C4-2B (cell line): ENCODE results near the gene UBA52.

Experiments used
- H3K27ac ChIP-seq: fragments of 450-650 bp; 2 replicates; pipeline ENCODE4 v1.5.1; 2017
- ZFX ChIP-seq: fragments of 450-650 bp; IDR thresholded peaks from 2 replicates; pipeline ENCODE4 v1.6.1; 2017
- TF ChIP-seq, protein P1 (sequence below): fragments of 450-650 bp; conservative IDR thresholded peaks from 2 replicates; pipeline ENCODE4 v1.5.1; 2017; ENCODE audit warnings: mild to moderate bottlenecking

The UBA52 gene

DNA sequence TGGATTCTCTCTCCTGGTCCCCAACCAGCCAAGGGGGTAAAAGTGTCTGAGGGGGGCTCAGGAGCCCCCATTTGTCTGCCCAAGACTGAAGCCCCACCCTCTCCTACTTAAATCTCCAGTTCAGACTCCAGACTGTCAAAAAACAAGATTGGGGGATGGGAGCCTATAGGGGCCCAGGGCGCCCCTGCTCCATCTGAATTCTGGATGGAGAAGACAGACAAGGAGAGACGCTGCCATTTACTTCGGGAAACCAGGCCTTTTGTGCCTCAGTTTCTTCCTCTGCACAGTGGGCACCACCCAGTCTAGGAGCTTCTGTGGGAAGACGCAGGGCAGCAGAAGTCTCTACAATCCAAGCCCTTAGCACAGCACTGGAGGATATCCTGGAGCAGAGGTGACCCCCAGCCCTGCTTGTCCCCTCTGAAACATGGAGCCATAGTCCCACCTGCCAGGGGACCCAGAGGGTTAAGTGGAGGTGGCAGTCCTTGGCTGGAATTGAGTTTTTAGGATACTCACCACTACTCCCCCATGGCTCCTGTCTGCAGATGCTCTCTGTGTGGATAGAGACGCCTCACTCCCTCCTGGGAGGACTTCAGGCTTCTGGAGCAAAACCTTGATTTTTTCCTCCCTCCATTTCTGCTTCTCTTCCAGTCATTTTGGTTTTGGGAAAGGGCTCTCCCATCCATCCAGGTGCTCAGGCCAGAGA lies 36.6 kb downstream of the UBA52 start:
- TF ChIP-seq ZFX: no peak
- TF ChIP-seq, protein P1, sequence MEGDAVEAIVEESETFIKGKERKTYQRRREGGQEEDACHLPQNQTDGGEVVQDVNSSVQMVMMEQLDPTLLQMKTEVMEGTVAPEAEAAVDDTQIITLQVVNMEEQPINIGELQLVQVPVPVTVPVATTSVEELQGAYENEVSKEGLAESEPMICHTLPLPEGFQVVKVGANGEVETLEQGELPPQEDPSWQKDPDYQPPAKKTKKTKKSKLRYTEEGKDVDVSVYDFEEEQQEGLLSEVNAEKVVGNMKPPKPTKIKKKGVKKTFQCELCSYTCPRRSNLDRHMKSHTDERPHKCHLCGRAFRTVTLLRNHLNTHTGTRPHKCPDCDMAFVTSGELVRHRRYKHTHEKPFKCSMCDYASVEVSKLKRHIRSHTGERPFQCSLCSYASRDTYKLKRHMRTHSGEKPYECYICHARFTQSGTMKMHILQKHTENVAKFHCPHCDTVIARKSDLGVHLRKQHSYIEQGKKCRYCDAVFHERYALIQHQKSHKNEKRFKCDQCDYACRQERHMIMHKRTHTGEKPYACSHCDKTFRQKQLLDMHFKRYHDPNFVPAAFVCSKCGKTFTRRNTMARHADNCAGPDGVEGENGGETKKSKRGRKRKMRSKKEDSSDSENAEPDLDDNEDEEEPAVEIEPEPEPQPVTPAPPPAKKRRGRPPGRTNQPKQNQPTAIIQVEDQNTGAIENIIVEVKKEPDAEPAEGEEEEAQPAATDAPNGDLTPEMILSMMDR: no peak
- no peak overlapping the region for H3K27ac ChIP-seq

DNA sequence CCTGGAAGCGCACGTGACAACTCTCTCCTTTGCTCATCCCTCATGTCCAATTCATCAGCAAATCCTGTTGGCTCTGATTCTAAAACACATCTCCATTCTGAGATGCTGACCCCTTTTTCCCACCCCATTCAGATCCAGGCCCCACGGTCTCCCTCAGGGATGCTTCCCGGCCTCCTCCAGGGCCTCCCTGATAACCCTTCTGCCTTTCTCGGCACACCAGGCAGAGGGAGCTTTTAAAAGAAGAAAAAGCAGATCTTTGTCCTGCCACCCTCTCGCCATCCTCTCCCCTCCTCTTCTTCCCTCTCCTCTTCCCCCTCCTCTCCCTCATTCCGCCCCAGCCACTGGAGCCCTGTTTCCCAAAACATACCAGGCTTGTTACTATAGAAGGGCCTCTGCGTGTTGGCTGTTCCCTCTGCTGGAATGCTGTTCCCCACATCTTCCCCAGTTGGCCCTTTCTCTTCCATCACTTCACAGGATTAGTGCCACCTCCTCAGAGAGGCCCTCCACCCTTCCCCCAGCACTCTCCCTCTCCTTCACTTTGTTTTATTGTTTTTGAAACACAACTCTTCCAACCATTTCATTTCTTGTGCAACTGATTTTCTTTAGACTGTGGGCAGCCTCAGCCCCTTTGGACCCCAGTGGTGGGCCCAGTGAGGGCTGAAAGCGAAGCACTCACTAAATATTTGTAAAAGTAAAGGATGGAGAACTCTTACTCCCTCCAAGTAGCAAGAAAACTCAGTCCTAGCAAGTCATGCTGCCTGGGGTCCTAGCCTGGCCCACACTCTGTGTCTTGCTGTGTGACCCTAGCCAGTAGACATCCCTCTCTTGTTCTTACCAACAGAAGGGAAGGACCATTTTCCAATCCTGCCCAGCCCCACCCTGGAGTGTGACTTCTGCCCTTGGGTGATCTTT lies 37.4 kb downstream of the UBA52 start:
- TF ChIP-seq, protein P1: no peak
- TF ChIP-seq ZFX: 0 out of 2 replicates have a peak, but pooled peaks have one; percentile 12
- H3K27ac ChIP-seq: no peak overlapping the region

DNA sequence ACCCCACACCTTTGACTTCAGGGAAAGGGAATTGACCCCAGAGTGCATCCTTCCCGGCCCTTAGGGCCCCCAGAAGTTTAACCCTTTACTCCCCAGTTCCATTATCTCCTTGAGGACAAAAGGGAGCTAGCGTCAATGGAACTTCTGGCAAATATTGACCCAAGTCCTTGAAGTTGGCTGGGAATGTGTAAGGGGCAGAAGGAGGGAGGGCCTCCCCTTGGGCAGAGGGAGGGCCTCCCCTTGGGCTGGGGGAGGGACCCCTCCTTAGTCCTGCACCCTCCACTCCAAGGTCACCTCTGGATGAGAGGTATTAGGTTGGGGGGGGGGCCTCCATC lies 38.0 kb downstream of the UBA52 start:
- H3K27ac ChIP-seq: no peak overlapping the region
- no peak for TF ChIP-seq ZFX
- TF ChIP-seq, protein P1: no peak

DNA sequence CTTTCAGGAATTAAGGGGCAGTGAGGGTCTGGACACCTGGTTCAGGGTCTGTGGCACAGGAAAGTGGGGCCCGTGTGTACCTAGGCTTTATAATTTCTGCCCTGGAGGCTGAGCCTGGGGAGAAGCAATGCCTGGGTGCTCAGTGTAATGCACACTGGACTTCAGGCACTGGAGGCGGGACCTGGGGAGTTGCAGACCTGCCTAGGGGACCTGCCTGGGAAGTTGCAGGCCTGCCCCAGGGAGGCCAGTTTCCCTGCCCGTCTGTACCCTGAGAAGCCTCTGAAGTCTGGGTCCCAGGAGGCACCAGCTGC lies 38.5 kb downstream of the UBA52 start:
- TF ChIP-seq, protein P1: no peak
- TF ChIP-seq ZFX: no peak
- H3K27ac ChIP-seq: no peak overlapping the region

DNA sequence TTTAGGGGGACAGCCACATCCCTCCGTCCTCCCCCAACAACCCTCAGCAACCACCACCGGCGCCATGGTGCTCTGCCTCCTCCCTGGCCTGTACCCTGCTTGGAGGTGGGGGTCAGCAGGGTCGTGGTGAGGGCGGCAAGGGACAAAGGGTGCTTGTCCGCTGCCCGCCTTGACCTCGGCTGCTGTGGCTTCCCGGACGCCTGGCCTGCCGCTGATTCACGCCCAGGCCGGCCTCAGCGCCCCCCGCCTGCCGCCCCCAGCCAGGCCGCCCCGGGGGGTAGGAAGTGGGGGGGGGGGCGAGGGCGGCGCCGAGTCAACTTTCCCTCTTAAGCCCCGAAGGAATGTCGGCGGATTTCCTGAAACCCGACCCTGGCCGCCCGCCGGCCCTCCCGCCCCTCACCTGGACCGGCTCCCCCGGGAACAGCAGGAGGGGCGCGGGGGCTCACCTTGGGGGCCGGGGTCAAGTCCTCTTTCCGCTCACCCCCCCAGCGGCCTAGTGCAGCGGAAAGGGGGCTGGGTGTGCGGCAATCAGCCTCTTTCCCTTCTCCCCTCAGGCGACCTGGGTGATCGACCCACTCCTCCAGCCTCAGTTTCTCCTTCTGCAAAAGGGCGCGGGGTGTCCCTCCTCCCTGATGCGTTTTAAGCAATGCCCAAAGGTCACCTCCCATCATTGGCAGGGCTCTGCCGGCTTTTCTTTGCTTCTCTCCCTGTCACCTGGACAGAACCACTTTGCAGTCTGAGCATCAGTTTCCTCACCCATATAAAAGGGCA lies 39.1 kb downstream of the UBA52 start:
- TF ChIP-seq, protein P1: no peak
- no peak for TF ChIP-seq ZFX
- no peak overlapping the region for H3K27ac ChIP-seq

DNA sequence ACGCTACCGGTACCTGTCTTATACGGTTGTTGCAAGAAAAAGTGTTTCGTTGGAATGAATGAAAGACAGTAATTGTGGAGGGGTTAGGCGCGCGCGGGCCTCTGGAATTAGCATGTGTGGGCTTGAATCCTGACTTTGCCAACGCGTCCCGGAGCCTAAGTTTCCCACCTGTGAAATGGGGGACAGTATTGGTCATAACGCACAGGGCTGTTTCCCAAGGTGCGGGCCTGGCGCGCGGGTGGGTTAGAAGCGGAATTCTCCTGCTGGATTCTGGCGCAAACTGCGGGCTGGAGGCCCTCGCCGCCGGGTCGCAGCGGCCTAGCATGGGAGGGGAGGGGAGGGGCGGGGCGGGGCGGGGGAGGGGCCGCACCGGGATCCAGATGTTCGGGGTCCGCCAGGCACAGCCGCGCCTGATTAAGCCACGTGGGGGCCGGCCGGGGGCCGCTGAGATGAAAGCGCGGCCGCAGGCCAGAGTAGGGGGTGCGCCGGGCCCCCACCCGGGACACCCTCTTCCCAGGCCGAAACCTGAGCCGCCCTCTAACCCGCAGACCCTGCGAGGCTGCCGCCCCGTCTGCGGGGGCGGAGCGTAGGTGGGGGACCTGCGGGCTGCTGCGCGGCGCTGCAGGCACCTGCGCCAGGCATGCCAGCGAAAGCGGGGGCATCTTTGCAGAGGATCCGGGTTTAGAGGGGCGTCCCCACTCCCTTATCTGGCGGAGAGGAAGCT lies 39.8 kb downstream of the UBA52 start:
- no peak overlapping the region for H3K27ac ChIP-seq
- no peak for TF ChIP-seq ZFX
- TF ChIP-seq, protein P1: no peak
